Heart left ventricle (tissue), 13 donors: ENCODE results near the gene CLIP2.

Experiments used
- POLR2A ChIP-seq, 2 donors: fragments of 450-650 bp; IDR thresholded peaks; one replicate each; pipeline ENCODE4 v1.6.1; 2017; ENCODE audit warnings: antibody characterized with exemption in 2 of 2, mild to moderate bottlenecking in 2 of 2, moderate library complexity in 2 of 2
- TF ChIP-seq, protein P1 (sequence below), 12 donors: fragments of 200-600 bp; sonication (generic) in 4 of 12; IDR thresholded peaks; one replicate each; pipeline versions ENCODE4 v1.5.0 to v1.8.0; 2018 to 2022; ENCODE audit warnings: antibody characterized with exemption in 12 of 12, mild to moderate bottlenecking in 5 of 12
- donor health status: ischemic (EF 13 %, LVEDD 7.1; RV severe dilation, severe dysfunction).
- donor health status: DM: no; HTN: yes; CAD: no.
- donor health status: DM: no; HTN: no; CAD: no.
- donor health status: ischemic (EF 25% LVEDD 6.9; RV normal size, moderate dysfunction).
- donor health status: ischemic (EF 25% LVEDD 5.7; RV mildly dilated, moderate dysfunction).
- donor health status: ischemic (EF 35%, LVEDD 5.7; RV mildly dilated, moderate dysfunction).
- donor health status: nonischemic (EF 11% LVEDD 7.7; RV severe dilation, severe dysfunction).
- donor health status: DM: yes; HTN: yes; CAD: no.
- donor health status: PGD.
- donor health status: ischemic (EF 29% LVEDD 5.4; RV normal size, mild dysfunction).
- donor health status: nonischemic (EF 23%, LVEDD 6.1; RV moderate dilation, normal function).

DNA sequence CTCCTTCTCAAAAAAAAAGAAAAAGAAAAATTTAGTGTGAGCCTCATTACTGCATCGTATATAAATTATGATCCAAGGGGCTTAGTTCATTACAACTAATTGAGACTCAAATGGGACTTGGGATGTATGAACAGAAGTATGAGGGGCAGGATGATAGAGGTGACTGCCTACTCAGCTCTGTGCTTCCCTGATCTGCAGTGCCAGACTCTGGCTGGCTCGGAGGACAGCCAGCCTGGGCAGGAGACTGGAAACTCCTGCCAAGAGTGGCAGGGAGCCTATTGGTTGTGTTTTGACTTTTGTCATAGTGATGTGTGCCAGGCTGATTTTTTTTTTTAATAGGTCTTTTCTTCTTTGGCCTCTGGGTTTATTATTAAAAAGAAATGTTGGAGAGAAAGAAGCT, 90.7 kb downstream of the CLIP2 start:
- TF ChIP-seq, protein P1, sequence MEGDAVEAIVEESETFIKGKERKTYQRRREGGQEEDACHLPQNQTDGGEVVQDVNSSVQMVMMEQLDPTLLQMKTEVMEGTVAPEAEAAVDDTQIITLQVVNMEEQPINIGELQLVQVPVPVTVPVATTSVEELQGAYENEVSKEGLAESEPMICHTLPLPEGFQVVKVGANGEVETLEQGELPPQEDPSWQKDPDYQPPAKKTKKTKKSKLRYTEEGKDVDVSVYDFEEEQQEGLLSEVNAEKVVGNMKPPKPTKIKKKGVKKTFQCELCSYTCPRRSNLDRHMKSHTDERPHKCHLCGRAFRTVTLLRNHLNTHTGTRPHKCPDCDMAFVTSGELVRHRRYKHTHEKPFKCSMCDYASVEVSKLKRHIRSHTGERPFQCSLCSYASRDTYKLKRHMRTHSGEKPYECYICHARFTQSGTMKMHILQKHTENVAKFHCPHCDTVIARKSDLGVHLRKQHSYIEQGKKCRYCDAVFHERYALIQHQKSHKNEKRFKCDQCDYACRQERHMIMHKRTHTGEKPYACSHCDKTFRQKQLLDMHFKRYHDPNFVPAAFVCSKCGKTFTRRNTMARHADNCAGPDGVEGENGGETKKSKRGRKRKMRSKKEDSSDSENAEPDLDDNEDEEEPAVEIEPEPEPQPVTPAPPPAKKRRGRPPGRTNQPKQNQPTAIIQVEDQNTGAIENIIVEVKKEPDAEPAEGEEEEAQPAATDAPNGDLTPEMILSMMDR (IDR thresholded peaks at IDR 0.05), result no peak
- TF ChIP-seq POLR2A (IDR thresholded peaks at IDR 0.05), result no peak
